ENCODE data around the gene SECTM1.

Gene SECTM1

GRCh38 chr17:82327289-82327688 is 6.3 kb downstream of the SECTM1 start:
- DNase-seq: no peak

- DNase-seq: no peak
Observed at GRCh38 chr17:82325286-82326180, 8.0 kb downstream of the SECTM1 start.

- no peak for DNase-seq
Observed at GRCh38 chr17:82324566-82325285, 8.8 kb downstream of the SECTM1 start.

GRCh38 chr17:82323514-82324234 is 9.9 kb downstream of the SECTM1 start:
- no peak for DNase-seq

GRCh38 chr17:82322526-82323453 is 10.8 kb downstream of the SECTM1 start:
- DNase-seq: no peak

- no peak for DNase-seq
Observed at GRCh38 chr17:82321947-82322466, 11.6 kb downstream of the SECTM1 start.

GRCh38 chr17:82320956-82321927 is 12.3 kb downstream of the SECTM1 start:
- no peak for DNase-seq

GRCh38 chr17:82320140-82320840 is 13.3 kb downstream of the SECTM1 start:
- no peak for DNase-seq

GRCh38 chr17:82319619-82320062 is 13.9 kb downstream of the SECTM1 start:
- no peak for DNase-seq

- no peak for DNase-seq
Observed at GRCh38 chr17:82318772-82319606, 14.6 kb downstream of the SECTM1 start.

- no peak for DNase-seq
Observed at GRCh38 chr17:82318169-82318498, 15.4 kb downstream of the SECTM1 start.

- DNase-seq: no peak
Observed at GRCh38 chr17:82317394-82318168, 16.0 kb downstream of the SECTM1 start, which contains the start of gene CD7. Gene CD7 (minus strand): TSS chr17:82317608. CDS start chr17:82317495, 113 bp downstream.

- DNase-seq: no peak
Observed at GRCh38 chr17:82316651-82317393, 16.7 kb downstream of the SECTM1 start.

GRCh38 chr17:82315703-82316358 is 17.7 kb downstream of the SECTM1 start:
- DNase-seq: no peak

GRCh38 chr17:82314727-82315605 is 18.6 kb downstream of the SECTM1 start:
- no peak for DNase-seq

Measured in NCI-H1417 treated with DMSO at 0.1 percent for 48 hours (cell line).